Activated CD8-positive, alpha-beta T cell treated with anti-CD3 and anti-CD28 coated beads for 36 hours (primary cell): ENCODE measurements around the gene SNRNP70. TPM values are rescaled to one million over a fixed set of nuclear protein-coding genes. Genes with fewer than 3 reads are reported as not detected.
A peak's percentile ranks its signal among the peaks of the same experiment; 100 is the strongest.

Experiments used
- ATAC-seq: fragments of 200-7000 bp; cut with Tn5 transposase; one replicate; pipeline ENCODE4 v1.10.0; 2021; ENCODE audit warnings: mild to moderate bottlenecking, moderate library complexity
- CTCF ChIA-PET: fragments of 350-600 bp; sonication (Branson Sonifier 250); formaldehyde crosslinking; loops from one replicate; lab custom pipeline; 2021; ENCODE audit warnings: antibody characterized with exemption; lab: Charles Lee
- POLR2A ChIA-PET: fragments of 350-600 bp; sonication (Branson Sonifier 250); formaldehyde crosslinking; loops from one replicate; lab custom pipeline; 2021; ENCODE audit warnings: antibody characterized with exemption; lab: Charles Lee
- DNase-seq: peaks from one replicate; pipeline ENCODE4 v3.0.0-alpha.2; 2020
- H3K27ac Mint-ChIP-seq: one replicate; pipeline ENCODE4 v1.8.0; 2021; ENCODE audit warnings: mild to moderate bottlenecking, mixed read lengths
- H3K27me3 Mint-ChIP-seq: one replicate; pipeline ENCODE4 v1.8.0; 2021; ENCODE audit warnings: mixed read lengths
- H3K36me3 Mint-ChIP-seq: one replicate; pipeline ENCODE4 v1.8.0; 2021; ENCODE audit warnings: low read depth, mixed read lengths
- H3K4me1 Mint-ChIP-seq: one replicate; pipeline ENCODE4 v1.8.0; 2021; ENCODE audit warnings: low read depth, mixed read lengths
- H3K4me3 Mint-ChIP-seq: one replicate; pipeline ENCODE4 v1.8.0; 2021; ENCODE audit warnings: mild to moderate bottlenecking, moderate library complexity, mixed read lengths
- H3K9me3 Mint-ChIP-seq: one replicate; pipeline ENCODE4 v1.8.0; 2021; ENCODE audit warnings: mixed read lengths
- intact Hi-C: fragments of 100-400 bp; cut with micrococcal nuclease; formaldehyde crosslinking; loops from one replicate; pipeline ENCODE4 v1.10.0; 2022
- total RNA-seq, 2 experiments: library from RNA; stranded (reverse); gene quantifications; one replicate each; pipeline ENCODE4 v1.2.3, GENCODE V29; 2021
- TF ChIP-seq, protein P1 (sequence below): fragments of 200-600 bp; IDR thresholded peaks from one replicate; pipeline ENCODE4 v1.8.0; 2022; ENCODE audit warnings: antibody characterized with exemption, mild to moderate bottlenecking

Gene SNRNP70
- total RNA-seq, 2 experiments from 2014 or later, result 187 to 188 TPM

DNA sequence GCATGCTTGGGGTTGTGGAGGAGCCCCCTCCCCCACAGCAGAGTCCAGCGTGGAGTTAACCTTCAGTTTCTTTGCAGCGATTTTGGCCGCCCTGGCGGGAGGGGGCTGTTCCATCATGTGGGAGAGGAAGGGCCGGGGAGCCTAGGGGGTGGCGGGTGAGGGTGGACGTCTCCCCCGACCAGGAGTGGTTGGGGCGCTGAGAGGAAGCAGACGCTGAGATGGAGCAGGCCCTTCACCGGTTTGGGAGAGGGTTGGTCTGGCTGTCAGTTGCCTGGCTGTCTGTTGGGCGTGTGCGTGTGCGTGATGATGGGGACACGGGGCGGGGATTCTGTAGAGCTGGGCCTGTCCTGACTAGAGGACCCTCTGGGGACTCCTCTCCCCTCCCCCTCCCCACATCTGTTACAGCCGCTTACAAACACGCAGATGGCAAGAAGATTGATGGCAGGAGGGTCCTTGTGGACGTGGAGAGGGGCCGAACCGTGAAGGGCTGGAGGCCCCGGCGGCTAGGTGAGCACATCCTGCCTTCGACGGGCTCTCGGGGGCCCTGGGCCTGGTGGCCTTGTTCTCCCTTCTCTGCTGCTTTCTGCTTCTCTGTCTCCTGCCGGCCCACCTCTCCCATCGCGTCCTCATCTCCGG lies 19.1 kb downstream of the SNRNP70 start:
- H3K4me3 Mint-ChIP-seq, result no peak overlapping the region
- TF ChIP-seq, protein P1, sequence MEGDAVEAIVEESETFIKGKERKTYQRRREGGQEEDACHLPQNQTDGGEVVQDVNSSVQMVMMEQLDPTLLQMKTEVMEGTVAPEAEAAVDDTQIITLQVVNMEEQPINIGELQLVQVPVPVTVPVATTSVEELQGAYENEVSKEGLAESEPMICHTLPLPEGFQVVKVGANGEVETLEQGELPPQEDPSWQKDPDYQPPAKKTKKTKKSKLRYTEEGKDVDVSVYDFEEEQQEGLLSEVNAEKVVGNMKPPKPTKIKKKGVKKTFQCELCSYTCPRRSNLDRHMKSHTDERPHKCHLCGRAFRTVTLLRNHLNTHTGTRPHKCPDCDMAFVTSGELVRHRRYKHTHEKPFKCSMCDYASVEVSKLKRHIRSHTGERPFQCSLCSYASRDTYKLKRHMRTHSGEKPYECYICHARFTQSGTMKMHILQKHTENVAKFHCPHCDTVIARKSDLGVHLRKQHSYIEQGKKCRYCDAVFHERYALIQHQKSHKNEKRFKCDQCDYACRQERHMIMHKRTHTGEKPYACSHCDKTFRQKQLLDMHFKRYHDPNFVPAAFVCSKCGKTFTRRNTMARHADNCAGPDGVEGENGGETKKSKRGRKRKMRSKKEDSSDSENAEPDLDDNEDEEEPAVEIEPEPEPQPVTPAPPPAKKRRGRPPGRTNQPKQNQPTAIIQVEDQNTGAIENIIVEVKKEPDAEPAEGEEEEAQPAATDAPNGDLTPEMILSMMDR, result no peak
- ChIA-PET CTCF (interaction anchor here (0.7 to 2.9 kb wide), 6 partner anchors 10 to 111 kb away, joined by 3 to 41 read pairs (median 12); partner anchors contain the start of genes GYS1, LIN7B and RUVBL2), POLR2A (interaction anchor here (1.4 to 3.2 kb wide), 4 partner anchors 10 to 18 kb away, joined by 3 to 14 read pairs (median 10); partner anchors contain the start of gene LIN7B)
- H3K4me1 Mint-ChIP-seq, result peaks cover 6% of the 10 kb centered on the region
- DNase-seq (no peak), ATAC-seq (no peak)
- intact Hi-C loops, result no loop called here
- H3K27me3 Mint-ChIP-seq, result no peaks in the 10 kb centered on the region
- H3K27ac Mint-ChIP-seq, result no peak overlapping the region
- H3K9me3 Mint-ChIP-seq, result no peaks in the 10 kb centered on the region
- peaks cover 54% of the 10 kb centered on the region for H3K36me3 Mint-ChIP-seq

DNA sequence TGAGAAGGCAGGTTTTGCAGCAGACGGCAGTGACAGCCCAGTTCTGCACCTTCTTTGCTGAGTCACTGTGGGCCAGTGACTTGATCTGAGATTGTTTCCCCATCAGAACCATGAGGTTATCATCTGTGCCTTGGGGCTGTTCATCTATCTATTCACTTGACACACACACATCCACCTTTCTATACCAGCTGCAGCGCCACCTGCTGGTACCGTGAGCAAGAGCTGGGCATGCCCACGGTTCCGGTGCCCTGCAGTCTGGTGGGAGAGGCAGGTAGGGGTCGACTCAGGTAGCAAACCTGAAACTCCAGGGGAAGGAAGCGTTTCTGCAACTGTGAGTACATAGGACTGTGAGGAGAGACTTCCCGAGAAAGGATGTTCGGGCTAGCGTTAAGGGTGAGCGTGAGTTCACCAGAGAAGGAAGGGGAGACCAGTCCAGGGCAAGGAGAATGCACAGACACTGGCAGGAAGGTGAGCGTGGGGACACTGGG lies 21.4 kb downstream of the SNRNP70 start:
- ATAC-seq (peak; percentile 68), DNase-seq (peak; percentile 77)
- H3K27me3 Mint-ChIP-seq, result no peaks in the 10 kb centered on the region
- peaks cover 40% of the 10 kb centered on the region for H3K36me3 Mint-ChIP-seq
- POLR2A ChIA-PET, result interaction anchor here (2.2 to 3.2 kb wide), 2 partner anchors 8 to 12 kb away, joined by 14 read pairs; partner anchors contain the start of gene LIN7B
- H3K27ac Mint-ChIP-seq, result peak overlapping the region; percentile 26
- H3K4me3 Mint-ChIP-seq, result no peak overlapping the region
- TF ChIP-seq, protein P1, result peak; percentile 91
- CTCF ChIA-PET, result interaction anchor here (0.7 to 2.9 kb wide), 19 partner anchors 9 to 107 kb away, joined by 3 to 41 read pairs (median 5); partner anchors contain the start of gene LIN7B
- no peaks in the 10 kb centered on the region for H3K9me3 Mint-ChIP-seq
- intact Hi-C loops, result no loop called here
- peaks cover 7% of the 10 kb centered on the region for H3K4me1 Mint-ChIP-seq

DNA sequence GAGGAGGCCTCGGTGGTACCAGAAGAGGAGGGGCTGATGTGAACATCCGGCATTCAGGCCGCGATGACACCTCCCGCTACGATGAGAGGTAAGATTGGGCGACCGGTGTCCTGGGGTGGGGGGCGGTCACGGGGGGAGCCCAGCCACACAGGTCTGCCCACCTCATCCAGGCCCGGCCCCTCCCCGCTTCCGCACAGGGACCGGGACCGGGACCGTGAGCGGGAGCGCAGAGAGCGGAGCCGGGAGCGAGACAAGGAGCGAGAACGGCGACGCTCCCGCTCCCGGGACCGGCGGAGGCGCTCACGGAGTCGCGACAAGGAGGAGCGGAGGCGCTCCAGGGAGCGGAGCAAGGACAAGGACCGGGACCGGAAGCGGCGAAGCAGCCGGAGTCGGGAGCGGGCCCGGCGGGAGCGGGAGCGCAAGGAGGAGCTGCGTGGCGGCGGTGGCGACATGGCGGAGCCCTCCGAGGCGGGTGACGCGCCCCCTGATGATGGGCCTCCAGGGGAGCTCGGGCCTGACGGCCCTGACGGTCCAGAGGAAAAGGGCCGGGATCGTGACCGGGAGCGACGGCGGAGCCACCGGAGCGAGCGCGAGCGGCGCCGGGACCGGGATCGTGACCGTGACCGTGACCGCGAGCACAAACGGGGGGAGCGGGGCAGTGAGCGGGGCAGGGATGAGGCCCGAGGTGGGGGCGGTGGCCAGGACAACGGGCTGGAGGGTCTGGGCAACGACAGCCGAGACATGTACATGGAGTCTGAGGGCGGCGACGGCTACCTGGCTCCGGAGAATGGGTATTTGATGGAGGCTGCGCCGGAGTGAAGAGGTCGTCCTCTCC lies 22.6 kb downstream of the SNRNP70 start:
- H3K36me3 Mint-ChIP-seq, result peaks cover 36% of the 10 kb centered on the region

DNA sequence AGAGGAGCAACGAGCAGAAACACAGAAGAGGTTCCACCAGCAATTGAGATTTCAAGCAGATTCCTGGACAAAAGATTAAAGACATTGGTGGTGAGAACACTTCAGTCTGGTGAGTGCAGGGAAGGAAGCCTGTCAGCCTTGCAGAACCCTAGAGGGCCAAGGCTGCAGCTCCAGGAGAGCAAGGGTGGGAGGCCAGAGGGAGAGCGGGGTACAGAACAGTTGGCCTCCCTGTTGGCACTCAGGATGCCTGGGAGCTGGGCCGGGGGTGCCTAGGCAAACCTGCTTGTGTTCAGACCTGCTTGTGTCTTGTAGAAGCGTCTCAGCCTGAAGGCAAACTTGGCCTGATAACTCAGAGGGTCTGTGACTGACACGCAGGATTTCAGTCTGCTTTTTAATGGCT lies 23.8 kb downstream of the SNRNP70 start:
- intact Hi-C loops, result no loop called here
- Mint-ChIP-seq H3K36me3 (peaks cover 35% of the 10 kb centered on the region), H3K27me3 (no peaks in the 10 kb centered on the region), H3K4me1 (peaks cover 14% of the 10 kb centered on the region), H3K27ac (no peak overlapping the region), H3K4me3 (no peak overlapping the region), H3K9me3 (no peaks in the 10 kb centered on the region)
- DNase-seq (no peak), ATAC-seq (no peak)
- ChIA-PET CTCF (interaction anchor here (1.2 to 4.8 kb wide), 2 partner anchors 11 to 37 kb away, joined by 3 to 30 read pairs; no protein-coding TSS in a partner anchor), POLR2A (interaction anchor here (1.7 to 2.3 kb wide), 3 partner anchors 9 to 14 kb away, joined by 6 to 8 read pairs (median 7); no protein-coding TSS in a partner anchor)
- TF ChIP-seq, protein P1, result no peak

More for the DNA sequence above, 22.6 kb downstream of the SNRNP70 start:
- Mint-ChIP-seq H3K4me3 (no peak overlapping the region), H3K9me3 (no peaks in the 10 kb centered on the region), H3K4me1 (peaks cover 9% of the 10 kb centered on the region), H3K27ac (no peak overlapping the region), H3K27me3 (no peaks in the 10 kb centered on the region)
- TF ChIP-seq, protein P1, result no peak
- ATAC-seq (no peak), DNase-seq (no peak)
- ChIA-PET CTCF (interaction anchor here (1.1 to 4.8 kb wide), 3 partner anchors 9 to 38 kb away, joined by 3 to 30 read pairs (median 3); no protein-coding TSS in a partner anchor), POLR2A (interaction anchor here (2.3 kb wide), 1 partner anchor 10 kb away, joined by 8 read pairs; no protein-coding TSS in a partner anchor)
- intact Hi-C loops, result no loop called here
